DMS79 (cell line): ENCODE results near the gene GNAT1.
"Not testable (repeated sequence)": the region's sequence is repeated elsewhere in the genome, so short reads cannot be mapped to it uniquely, and the experiment has no call there.

Experiments used
- DNase-seq: peaks from one replicate; lab custom pipeline; 2025; lab: John Stamatoyannopoulos, UW

The GNAT1 gene

DNA sequence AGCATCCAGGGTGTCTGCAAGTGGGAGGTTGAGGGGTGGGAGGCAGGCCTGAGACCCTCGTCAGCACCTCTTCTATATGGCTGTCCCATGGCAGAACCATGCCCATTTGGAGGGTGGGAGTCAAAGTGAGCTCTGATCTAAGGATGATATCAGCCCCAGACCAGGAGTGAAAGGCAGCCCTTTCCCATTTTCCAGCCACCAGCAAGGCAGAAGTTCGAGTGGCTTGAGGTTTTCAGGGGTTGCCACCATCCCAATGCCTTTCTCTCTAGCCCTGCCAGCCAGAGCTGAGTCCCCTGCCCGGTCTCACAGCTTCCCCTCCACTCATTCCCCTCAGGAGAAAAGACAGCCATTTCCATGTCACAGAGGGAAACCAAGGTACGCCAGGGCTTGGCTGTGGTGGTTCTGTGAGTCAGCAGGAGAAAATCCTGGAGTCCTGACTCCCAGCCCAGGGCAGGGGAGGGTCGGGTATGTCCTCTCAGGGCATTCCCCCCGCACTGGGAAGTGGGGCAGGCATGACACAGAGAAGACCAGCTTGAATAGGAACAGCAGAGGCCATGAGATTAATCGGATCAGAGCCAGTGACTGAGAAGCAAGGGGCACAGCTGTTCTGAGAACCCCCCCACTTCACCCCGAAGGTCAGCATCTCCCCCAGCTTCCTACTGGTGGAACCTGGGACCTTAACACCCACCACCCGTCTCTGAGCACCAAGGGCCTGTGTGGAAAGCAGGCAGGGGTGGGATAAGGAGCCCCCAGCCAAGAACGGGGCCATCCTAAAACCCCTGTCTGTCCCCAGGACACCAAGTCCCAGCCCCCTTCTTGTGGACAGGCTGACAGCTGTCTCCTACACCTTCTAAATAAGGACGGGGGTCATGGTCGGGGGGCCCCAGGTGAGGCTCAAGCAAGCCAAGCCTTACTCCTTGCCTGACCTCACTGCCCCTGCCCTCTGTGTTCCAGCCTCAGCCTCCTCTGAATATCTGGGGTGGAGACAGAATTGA lies 12.7 kb downstream of the GNAT1 start:
- DNase-seq: no peak

DNA sequence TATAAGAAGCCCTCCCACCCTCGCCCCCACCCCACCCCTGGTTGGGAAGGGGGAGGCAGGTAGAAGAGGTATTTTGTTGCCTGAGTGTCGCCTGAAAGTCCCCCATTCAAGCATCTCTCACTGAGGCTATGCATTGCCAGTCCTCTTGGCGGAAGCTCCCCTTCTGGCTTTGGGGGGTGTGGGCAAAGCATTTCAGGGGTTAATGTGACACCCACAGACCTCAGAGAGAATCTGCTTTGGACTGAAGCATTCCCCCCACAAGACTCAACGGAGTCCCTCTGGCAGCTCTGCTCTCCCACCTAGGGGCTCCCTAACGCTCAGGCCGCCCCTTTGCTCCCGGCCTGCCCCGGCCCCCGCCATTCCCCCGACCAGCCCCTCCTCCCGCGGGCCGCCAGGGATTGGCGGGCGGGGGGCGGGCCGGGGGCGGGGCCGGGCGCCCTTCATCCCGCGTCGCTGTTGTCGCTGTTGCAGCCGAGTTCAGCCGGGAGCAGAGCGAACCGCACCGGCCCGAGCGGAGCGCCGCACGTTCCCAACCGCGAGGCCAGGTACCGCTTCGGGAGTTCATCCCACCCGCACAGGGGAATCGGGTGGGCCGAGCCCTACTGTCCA lies 13.5 kb downstream of the GNAT1 start, which contains the start of gene SLC38A3:
SLC38A3 (plus strand) TSS at position 468 of the 609 bp plus-strand sequence. CDS start 8,929 bp downstream, outside the sequence.
- no peak for DNase-seq

- DNase-seq: no peak
Measured at GRCh38 chr3:50205413-50206276, 14.2 kb downstream of the GNAT1 start.

DNA sequence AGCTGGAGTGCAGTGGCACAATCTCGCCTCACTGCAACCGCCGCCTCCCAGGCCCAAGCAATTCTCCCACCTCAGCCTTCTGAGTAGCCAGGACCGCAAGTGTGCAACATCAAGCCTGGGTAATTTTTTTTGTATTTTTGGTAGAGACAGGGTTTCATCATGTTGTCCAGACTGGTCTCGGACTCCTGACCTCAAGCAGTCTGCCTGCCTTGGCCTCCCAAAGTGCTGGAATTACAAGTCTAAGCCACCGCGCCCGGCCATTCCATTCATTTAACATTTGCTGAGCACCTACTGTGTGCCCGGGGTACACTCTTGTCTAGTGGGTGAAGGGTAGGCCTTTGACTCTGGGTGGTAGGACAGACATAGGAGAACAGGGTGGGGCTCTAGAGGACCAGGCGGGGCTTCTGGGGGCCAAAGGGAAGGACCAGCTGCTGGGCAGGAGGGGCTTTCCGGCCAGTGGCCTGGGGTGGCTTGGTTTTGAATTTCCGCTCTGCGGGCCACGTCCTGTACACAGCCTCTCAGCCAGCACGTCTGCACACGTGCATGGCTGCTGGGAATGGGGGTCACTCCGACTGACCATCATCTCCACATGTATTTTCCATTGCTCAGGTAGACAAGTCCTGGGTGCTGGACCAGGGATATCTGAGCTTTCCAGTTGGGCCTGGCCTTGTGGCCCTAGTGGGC lies 16.1 kb downstream of the GNAT1 start:
- no peak for DNase-seq

GRCh38 chr3:50208677-50209344 lies 17.4 kb downstream of the GNAT1 start:
- no peak for DNase-seq

DNA sequence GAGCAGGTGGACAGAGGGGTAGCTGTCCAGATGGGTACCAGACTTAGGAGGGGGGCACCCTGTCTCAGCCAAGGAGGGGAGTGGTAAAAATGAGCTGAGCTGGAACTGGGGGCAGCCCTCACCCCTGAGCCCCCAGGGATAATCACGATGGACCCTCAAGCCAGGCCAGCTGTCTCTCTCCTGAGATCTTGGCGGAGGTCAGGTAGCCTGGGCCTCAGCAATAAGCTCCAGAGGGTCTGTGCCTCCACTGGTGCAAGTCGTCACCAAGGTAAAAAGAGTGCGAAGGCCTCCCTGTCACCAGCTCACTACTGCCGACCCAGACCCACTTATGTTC lies 18.7 kb downstream of the GNAT1 start:
- no peak for DNase-seq

GRCh38 chr3:50210510-50211367 lies 19.3 kb downstream of the GNAT1 start:
- no peak for DNase-seq

- not testable (repeated sequence) for DNase-seq
Measured at GRCh38 chr3:50211368-50211717, 19.9 kb downstream of the GNAT1 start.

DNA sequence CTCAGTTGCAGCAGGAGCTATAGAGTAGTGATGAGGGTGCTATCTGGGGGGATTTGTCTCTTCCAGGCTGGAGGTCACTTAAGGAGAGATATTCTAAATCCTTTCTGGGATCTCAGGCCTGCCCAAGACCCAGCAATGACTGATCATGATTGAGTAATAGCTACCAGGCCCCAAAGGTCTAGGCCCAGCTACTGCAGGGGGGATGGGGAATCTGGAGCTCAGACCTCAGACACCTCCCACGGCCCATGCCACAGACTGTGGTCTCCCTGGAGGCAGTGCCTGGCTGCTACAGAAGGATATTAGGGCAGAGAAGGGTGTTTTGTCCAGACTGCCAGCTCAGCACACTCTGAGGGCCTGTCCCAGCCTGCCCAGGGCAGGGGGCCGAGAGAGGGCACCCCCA lies 20.5 kb downstream of the GNAT1 start:
- DNase-seq: no peak

- no peak for DNase-seq
Measured at GRCh38 chr3:50212502-50212901, 21.1 kb downstream of the GNAT1 start.

- no peak for DNase-seq
Measured at GRCh38 chr3:50212971-50213370, 21.6 kb downstream of the GNAT1 start.

DNA sequence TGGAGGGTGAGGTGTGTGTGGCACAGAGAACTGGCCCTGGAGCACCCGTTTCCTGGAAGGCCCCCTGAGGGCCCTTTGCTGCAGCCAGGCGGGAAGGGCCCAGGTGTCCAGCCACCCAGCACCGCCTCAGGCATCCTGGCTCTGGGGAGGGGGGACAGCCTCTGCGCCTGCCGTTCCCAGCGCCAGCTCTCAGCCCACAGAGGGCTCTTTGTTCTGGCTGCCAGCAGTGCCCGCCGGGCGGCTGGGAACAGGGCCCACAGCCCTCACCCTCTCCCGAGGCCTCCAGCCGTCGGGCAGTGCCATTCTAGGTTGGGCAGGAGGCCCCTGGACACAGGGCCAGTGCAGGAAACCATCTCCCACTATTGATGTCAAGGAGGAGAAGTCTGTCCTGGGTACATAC lies 22.0 kb downstream of the GNAT1 start:
- DNase-seq: no peak

DNA sequence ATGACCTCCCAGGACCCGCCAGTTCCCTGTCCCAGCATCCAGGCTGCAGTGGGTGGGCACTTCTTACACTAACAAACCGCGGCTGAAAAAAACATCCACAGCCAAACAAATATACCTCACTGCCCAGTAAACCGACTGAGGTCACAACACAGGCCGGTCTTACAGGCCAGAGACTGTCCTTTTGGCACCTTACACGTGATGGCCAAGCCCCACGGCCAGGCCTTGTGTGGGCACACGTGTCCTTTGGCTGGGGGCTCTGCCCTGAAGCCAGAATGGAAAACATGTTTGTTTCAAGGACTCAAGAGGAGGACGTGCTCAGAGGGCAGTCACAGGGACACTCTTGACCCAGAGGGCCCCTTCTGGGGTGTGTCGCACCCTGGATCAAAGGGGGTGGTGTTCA lies 23.4 kb downstream of the GNAT1 start:
- no peak for DNase-seq

DNA sequence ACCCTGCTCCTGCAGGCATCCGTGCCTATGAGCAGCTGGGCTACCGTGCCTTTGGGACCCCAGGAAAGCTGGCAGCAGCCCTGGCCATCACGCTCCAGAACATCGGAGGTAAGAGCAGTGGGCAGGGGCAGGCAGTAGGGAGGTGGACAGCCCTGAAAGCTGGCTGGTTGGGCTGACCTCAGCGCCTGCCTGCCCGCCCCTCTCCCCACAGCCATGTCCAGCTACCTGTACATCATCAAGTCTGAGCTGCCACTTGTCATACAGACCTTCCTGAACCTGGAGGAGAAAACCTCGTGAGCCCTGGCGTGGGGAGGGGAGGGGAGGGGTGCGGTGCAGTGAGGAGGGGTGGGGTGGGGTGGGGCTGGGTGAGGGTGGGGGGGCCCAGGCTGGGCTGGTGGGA lies 24.1 kb downstream of the GNAT1 start:
- no peak for DNase-seq

- DNase-seq: no peak
Measured at GRCh38 chr3:50217681-50218080, 26.3 kb downstream of the GNAT1 start.

GRCh38 chr3:50218448-50218847 lies 27.0 kb downstream of the GNAT1 start:
- no peak for DNase-seq

GRCh38 chr3:50219285-50219684 lies 27.9 kb downstream of the GNAT1 start:
- no peak for DNase-seq

DNA sequence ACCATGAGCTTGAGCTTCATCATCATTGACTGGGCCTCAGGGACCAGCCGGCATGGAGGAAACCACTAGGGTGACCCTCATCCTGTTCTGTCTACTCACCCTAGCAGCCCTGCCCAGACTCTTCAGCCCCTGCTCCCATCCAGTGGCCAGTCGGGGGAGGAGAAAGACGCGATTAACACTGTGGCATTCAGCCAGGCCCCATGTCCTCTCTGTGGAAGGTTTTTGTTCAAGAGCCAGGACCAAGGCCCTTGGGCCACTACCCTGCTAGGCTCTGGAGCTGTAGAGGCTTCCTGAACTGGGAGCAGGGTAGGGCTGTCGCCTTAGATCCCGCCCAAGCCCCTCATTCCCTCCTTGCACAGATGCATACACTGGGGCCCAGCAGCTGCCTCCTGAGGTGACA lies 28.7 kb downstream of the GNAT1 start:
- DNase-seq: no peak

GRCh38 chr3:50221051-50221410 lies 29.6 kb downstream of the GNAT1 start:
- no peak for DNase-seq

DNA sequence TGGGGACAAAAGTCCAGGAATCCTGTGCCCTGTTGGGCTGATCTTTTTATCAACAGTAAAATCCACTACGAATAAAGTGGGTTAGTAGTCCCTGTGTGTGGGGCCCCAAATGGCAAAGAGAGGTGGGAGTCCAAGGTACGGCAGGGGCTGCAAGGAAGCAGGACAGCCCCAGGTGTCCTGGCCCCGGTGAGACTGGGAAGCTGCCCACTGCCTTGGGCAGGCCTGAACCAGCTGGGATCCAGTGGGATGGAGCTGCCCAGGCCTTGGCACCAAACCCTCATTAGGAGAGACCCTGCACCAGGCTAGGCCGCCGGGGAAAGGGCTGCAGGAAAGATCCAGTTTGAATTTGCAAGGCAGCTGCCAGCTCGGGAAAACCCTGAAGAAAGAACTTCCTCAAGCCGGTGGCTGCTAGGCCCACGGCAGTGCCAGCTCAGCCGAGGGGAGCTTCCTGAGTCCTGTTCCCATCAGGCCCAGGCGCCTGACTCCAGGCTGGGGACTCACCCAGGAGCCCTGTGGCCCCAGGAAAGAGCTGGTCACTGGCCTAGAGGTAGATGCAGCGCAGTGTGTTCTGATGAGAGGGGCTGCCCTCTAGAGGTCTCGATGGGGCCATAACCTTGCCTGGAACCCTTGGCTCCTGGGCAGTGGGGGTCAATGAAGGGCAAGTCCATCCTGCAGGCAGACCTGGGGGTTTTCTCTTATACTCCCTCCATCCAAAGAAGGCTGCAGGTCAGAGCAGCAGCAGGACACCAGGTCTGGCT lies 30.2 kb downstream of the GNAT1 start:
- DNase-seq: no peak
